HL-60 (cell line): ENCODE results near the gene ATIC.

Experiments used
- GABPA ChIP-seq: IDR thresholded peaks from 2 replicates; pipeline ENCODE4 v1.6.1; 2012; ENCODE audit warnings: low read depth
- POLR2AphosphoS5 ChIP-seq: IDR thresholded peaks from 2 replicates; pipeline ENCODE4 v1.6.1; 2012; ENCODE audit warnings: low read depth
- TF ChIP-seq, protein P1 (sequence below): IDR thresholded peaks from one replicate; pipeline ENCODE4 v1.5.1; 2011; ENCODE audit warnings: low read length, control low read depth, inconsistent platforms; ENCODE audit not compliant: insufficient read depth
- TF ChIP-seq, protein P2 (sequence below): IDR thresholded peaks from 2 replicates; pipeline ENCODE4 v1.6.1; 2012; ENCODE audit warnings: low read depth; ENCODE audit not compliant: insufficient replicate concordance

- TF ChIP-seq, protein P1, sequence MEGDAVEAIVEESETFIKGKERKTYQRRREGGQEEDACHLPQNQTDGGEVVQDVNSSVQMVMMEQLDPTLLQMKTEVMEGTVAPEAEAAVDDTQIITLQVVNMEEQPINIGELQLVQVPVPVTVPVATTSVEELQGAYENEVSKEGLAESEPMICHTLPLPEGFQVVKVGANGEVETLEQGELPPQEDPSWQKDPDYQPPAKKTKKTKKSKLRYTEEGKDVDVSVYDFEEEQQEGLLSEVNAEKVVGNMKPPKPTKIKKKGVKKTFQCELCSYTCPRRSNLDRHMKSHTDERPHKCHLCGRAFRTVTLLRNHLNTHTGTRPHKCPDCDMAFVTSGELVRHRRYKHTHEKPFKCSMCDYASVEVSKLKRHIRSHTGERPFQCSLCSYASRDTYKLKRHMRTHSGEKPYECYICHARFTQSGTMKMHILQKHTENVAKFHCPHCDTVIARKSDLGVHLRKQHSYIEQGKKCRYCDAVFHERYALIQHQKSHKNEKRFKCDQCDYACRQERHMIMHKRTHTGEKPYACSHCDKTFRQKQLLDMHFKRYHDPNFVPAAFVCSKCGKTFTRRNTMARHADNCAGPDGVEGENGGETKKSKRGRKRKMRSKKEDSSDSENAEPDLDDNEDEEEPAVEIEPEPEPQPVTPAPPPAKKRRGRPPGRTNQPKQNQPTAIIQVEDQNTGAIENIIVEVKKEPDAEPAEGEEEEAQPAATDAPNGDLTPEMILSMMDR = no peak
- TF ChIP-seq GABPA = no peak
- TF ChIP-seq POLR2AphosphoS5 = no peak
- TF ChIP-seq, protein P2, sequence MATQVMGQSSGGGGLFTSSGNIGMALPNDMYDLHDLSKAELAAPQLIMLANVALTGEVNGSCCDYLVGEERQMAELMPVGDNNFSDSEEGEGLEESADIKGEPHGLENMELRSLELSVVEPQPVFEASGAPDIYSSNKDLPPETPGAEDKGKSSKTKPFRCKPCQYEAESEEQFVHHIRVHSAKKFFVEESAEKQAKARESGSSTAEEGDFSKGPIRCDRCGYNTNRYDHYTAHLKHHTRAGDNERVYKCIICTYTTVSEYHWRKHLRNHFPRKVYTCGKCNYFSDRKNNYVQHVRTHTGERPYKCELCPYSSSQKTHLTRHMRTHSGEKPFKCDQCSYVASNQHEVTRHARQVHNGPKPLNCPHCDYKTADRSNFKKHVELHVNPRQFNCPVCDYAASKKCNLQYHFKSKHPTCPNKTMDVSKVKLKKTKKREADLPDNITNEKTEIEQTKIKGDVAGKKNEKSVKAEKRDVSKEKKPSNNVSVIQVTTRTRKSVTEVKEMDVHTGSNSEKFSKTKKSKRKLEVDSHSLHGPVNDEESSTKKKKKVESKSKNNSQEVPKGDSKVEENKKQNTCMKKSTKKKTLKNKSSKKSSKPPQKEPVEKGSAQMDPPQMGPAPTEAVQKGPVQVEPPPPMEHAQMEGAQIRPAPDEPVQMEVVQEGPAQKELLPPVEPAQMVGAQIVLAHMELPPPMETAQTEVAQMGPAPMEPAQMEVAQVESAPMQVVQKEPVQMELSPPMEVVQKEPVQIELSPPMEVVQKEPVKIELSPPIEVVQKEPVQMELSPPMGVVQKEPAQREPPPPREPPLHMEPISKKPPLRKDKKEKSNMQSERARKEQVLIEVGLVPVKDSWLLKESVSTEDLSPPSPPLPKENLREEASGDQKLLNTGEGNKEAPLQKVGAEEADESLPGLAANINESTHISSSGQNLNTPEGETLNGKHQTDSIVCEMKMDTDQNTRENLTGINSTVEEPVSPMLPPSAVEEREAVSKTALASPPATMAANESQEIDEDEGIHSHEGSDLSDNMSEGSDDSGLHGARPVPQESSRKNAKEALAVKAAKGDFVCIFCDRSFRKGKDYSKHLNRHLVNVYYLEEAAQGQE = no peak
These were observed 8.2 kb downstream of the ATIC start for GRCh38 chr2:215320102-215320501.
